ENCODE measurements around the gene CCSER1.

DNA sequence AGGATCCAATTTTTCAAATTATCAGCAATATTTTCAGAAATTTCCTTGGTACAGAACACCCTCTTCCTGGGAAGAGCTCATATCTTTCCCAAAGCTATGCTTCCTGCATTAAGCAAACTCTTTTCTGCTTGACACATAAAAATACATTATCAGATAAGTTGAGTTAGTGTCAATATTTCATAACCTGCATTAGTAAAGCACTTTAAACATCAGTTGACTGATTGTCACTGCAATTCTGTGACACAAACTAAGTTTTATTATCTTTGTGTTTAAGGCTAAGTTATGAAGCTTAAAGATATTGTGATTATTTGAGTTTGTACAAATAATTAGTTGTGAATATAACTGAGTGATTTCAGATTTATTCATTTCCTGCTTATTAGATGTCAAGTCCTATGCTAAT, 1131.1 kb downstream of the CCSER1 start:
- TF ChIP-seq, protein P1, sequence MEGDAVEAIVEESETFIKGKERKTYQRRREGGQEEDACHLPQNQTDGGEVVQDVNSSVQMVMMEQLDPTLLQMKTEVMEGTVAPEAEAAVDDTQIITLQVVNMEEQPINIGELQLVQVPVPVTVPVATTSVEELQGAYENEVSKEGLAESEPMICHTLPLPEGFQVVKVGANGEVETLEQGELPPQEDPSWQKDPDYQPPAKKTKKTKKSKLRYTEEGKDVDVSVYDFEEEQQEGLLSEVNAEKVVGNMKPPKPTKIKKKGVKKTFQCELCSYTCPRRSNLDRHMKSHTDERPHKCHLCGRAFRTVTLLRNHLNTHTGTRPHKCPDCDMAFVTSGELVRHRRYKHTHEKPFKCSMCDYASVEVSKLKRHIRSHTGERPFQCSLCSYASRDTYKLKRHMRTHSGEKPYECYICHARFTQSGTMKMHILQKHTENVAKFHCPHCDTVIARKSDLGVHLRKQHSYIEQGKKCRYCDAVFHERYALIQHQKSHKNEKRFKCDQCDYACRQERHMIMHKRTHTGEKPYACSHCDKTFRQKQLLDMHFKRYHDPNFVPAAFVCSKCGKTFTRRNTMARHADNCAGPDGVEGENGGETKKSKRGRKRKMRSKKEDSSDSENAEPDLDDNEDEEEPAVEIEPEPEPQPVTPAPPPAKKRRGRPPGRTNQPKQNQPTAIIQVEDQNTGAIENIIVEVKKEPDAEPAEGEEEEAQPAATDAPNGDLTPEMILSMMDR (IDR thresholded peaks at IDR 0.05) = no peak
- TF ChIP-seq POLR2A (IDR thresholded peaks at IDR 0.05; ENCODE audit: low read depth) = no peak

All from esophagus muscularis mucosa (tissue), 3 donors.